Measurements from ENCODE around the gene A4GALT.

Gene A4GALT

GRCh38 chr22:42651134-42651533 is 69.5 kb downstream of the A4GALT start:
- no peak for DNase-seq (ENCODE audit: low read depth)

DNA sequence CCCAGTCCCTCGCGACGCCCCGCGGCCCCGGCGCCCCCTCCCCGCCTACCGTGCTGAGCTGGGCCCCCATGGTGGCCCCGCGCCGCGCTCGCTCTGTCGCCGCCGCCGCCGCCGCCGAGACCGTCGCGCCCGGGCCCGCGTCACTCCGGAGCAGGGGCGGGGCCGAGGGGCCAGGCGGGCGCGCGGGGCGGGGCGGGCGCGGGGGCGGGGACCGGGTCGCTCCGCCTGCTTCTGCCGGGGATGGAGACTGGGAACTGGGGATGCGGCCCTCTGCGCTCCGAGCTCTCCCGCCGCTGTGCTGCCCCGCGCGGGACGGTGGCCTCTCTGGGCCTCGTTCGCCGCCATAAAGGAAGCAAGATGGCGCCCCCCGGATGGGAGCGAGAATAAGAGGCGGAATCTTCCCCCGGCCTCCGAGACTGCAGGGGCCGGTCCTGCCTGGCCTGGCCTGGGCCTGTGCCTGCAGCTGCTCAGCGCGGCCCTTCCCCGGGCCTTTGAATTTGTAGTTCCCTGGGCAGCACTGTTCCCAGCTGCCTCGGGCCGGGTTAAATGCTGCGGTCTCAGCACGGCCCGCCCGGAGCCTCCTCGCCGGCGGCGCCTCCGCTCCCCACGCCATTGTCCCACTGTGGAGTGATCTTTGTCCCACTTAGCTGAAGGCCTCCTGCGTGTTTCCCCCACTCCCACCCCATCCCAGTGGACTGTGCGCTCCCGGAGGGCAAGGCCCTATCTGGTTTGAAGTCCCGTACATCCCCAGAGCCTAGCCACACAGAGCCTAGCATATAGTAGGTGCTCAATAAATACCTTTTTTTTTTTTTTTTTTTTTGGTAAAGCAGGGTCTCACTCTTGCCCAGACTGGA is 71.2 kb downstream of the A4GALT start, which contains the start of gene CYB5R3:
Gene CYB5R3, minus strand, starts transcription at position 147 of the 854 bp plus-strand sequence. Its CDS starts 77 bp downstream, at position 70.
- TF ChIP-seq, protein P1, sequence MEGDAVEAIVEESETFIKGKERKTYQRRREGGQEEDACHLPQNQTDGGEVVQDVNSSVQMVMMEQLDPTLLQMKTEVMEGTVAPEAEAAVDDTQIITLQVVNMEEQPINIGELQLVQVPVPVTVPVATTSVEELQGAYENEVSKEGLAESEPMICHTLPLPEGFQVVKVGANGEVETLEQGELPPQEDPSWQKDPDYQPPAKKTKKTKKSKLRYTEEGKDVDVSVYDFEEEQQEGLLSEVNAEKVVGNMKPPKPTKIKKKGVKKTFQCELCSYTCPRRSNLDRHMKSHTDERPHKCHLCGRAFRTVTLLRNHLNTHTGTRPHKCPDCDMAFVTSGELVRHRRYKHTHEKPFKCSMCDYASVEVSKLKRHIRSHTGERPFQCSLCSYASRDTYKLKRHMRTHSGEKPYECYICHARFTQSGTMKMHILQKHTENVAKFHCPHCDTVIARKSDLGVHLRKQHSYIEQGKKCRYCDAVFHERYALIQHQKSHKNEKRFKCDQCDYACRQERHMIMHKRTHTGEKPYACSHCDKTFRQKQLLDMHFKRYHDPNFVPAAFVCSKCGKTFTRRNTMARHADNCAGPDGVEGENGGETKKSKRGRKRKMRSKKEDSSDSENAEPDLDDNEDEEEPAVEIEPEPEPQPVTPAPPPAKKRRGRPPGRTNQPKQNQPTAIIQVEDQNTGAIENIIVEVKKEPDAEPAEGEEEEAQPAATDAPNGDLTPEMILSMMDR (conservative IDR thresholded peaks at IDR 0.05; ENCODE audit: low read length): no peak
- peak; percentile 85 for DNase-seq (ENCODE audit: low read depth)
- peak within 1 kb of the TSS; percentile 98 for H3K4me3 ChIP-seq (ENCODE audit: low read length)

More at GRCh38 chr22:42651134-42651533, 69.5 kb downstream of the A4GALT start:
- no peak overlapping the region for H3K4me3 ChIP-seq (ENCODE audit: low read length)
- TF ChIP-seq, protein P1 (conservative IDR thresholded peaks at IDR 0.05; ENCODE audit: low read length): no peak

- peak overlapping the region; percentile 98 for H3K4me3 ChIP-seq (ENCODE audit: low read length)
- DNase-seq (ENCODE audit: low read depth): peak; percentile 51
- TF ChIP-seq, protein P1 (conservative IDR thresholded peaks at IDR 0.05; ENCODE audit: low read length): no peak
These were observed 72.1 kb downstream of the A4GALT start for GRCh38 chr22:42648368-42649245.

- no peak for DNase-seq (ENCODE audit: low read depth)
- TF ChIP-seq, protein P1 (conservative IDR thresholded peaks at IDR 0.05; ENCODE audit: low read length): no peak
- peak overlapping the region; percentile 98 for H3K4me3 ChIP-seq (ENCODE audit: low read length)
These were observed 72.7 kb downstream of the A4GALT start for GRCh38 chr22:42648017-42648367.

- TF ChIP-seq, protein P1 (conservative IDR thresholded peaks at IDR 0.05; ENCODE audit: low read length): no peak
These were observed 73.8 kb downstream of the A4GALT start for GRCh38 chr22:42646569-42647525.

GRCh38 chr22:42645938-42646568 is 74.6 kb downstream of the A4GALT start:
- H3K4me3 ChIP-seq (ENCODE audit: low read length): peak overlapping the region; percentile 33
- no peak for DNase-seq (ENCODE audit: low read depth)
- TF ChIP-seq, protein P1 (conservative IDR thresholded peaks at IDR 0.05; ENCODE audit: low read length): no peak

More at GRCh38 chr22:42646569-42647525, 73.8 kb downstream of the A4GALT start:
- H3K4me3 ChIP-seq (ENCODE audit: low read length): peak overlapping the region; percentile 33
- peak; percentile 33 for DNase-seq (ENCODE audit: low read depth)
